Central memory CD4-positive, alpha-beta T cell (primary cell): ENCODE data around the gene MOB3A.

Source experiments
- DNase-seq: peaks from one replicate; pipeline ENCODE4 v3.0.0; 2022

The MOB3A gene

DNA sequence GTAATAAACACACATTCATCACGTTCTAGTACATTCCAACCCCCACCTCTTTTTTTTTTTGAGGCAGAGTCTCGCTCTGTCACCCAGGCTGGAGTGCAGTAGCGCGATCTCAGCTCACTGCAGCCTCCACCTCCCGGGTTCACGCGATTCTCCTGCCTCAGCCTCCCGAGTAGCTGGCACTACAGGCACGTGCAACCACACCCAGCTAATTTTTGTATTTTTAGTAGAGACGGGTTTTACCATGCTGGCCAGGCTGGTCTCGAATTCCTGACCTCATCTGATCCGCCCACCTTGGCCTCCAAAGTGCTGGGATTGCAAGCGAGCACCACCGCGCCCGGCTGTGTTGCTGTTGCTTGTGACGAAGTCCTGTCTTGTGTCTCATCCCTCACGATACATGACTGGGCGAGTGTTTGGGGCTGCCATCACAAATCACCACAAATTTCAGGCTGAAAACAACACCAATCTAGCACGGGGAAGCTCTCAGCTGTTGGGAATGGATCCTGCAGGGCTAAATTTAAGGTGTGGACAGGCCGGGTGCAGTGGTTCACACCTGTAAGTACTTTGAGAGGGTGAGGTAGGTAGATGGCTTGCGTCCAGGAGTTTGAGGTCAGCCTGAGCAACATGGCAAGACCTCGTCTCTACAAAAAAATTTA is 15.7 kb downstream of the MOB3A start:
- DNase-seq = no peak

DNA sequence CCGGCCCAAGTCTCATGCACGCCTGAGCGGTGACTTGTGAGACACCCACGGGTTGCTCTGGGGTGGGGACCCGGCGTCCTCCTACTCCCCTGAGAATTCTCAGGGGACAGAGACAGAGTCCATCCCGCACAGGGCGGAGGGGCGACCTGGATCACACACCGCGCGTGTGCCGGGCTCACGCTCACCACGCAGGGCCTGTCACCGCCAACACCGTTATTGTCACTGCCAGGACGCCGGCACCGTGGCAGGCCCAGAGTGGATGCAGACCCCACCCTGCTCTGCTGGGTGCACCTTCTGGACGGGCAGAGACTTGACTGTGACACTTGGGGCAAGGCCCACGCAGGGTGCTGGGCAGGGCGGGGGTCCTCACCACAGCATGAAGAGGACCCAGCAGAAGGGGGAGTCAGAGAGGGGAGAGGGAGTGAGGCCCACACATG is 16.2 kb downstream of the MOB3A start:
- DNase-seq = no peak

DNA sequence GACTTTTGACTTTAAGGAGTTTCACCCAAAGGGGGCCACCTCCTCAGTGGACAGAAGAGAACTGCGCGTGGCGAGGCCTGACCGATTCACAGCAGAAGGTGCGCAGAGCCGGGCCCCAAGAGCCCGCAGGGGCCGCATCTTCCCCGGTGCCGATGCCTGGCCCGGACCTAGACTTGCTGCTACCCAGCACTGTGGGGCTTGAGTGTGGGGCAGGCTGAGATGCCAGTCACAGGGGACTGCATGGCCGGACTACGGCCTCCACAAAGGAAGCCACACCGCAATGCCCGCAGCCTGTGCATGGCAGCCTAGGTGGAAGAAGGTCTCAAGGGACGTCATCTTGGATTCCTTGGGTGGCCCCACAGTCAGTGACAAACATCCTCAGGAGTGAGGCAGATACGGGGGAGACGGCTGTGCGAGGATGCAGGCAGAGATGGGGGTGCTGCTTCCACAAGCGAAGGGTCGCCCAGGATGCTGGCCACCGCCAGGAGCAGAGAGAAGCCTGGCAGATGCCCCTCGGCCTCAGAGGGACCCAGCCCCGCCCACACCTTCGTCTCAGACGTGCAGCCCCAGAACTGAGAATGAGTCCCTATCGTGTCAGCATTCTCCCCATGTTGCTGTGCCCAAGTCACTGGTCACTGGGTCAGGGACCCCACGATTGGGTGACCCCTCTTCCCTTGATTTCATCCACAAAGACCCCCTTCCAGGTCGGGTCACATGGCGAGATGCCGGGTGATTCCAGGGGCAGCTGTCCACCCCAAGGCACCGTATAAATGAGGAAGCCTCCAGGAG is 16.9 kb downstream of the MOB3A start:
- DNase-seq = no peak

GRCh38 chr19:2077833-2078619 is 18.1 kb downstream of the MOB3A start:
- DNase-seq = no peak

DNA sequence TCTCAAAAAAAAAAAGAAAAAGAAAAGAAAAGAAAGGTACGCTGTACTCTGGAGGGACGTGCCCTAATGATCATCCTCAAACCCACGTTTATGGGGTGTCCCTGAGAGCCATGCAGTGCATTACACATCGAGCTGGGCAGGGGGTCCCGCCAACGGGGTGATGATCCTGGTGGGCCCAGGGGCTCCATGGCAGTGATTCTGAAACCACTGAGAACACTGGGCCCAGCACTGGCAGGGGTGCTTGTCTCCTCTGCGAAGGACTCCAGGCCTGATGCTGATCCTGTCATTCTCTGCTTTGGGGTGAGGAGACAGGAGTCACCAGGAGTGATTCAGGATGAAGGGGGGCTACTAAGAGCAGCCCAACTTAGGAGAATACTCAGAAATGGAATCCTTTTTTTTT is 18.7 kb downstream of the MOB3A start:
- no peak for DNase-seq

GRCh38 chr19:2076526-2076944 is 19.6 kb downstream of the MOB3A start:
- no peak for DNase-seq

GRCh38 chr19:2072757-2073551 is 23.2 kb downstream of the MOB3A start:
- DNase-seq = no peak

GRCh38 chr19:2070986-2071673 is 25.0 kb downstream of the MOB3A start:
- DNase-seq = no peak

- DNase-seq = no peak
Measured at GRCh38 chr19:2070436-2070827, 25.7 kb downstream of the MOB3A start.

GRCh38 chr19:2064788-2065524 is 31.2 kb downstream of the MOB3A start:
- DNase-seq = no peak

GRCh38 chr19:2064395-2064787 is 31.7 kb downstream of the MOB3A start:
- no peak for DNase-seq

DNA sequence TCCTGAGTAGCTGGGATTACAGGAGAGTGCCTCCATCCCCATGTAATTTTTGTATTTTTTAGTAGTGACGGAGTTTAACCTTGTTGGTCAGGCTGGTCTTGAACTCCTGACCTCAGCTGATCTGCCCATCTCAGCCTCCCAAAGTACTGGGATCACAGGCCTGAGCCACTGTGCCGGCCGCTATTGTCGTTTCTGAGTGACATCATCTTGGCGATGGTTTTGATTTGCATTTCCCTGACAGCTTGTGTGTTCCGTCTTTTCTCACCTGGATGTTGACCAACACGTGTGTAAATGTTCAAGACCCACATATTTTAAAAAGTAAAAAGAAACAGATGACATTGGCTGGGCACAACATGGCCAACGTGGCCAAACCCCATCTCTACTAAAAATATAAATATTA is 32.3 kb downstream of the MOB3A start:
- DNase-seq = no peak

DNA sequence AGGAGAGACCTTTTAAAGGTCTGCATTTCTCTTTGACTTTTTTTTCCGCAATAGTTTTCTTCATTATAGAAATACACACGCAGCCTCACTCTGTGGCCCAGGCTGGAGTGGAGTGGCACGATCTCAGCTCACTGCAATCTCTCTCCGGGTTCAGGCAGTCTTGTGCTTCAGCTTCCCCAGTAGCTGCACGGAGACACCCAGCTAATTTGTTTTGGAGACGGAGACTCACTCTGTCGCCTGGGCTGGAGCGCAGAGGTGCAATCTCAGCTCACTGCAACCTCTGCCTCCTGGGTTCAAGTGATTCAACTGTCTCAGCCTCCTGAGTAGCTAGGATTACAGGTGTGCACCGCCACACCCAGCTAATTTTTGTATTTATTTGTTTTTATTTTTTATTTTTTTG is 33.4 kb downstream of the MOB3A start:
- DNase-seq = no peak

DNA sequence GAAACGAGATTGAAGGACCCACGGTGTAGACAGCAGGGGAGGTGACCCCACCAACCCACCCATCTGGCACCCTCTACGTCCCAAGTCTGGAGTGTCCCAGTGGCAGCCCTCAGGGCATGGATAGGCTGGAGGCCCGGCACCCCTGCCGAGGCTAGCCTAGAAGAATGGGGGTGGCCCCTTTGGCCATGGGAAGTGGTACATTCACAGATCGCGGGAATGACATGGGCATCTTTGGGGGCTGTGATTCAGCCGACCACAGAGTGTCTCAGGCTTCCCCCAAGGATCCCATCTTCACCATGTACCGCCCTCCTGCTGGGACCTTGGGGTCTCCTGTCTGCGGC is 33.8 kb downstream of the MOB3A start:
- DNase-seq = no peak

- DNase-seq = peak; percentile 99
Measured at GRCh38 chr19:2061495-2062388, 34.4 kb downstream of the MOB3A start.

- DNase-seq = no peak
Measured at GRCh38 chr19:2060884-2061494, 35.1 kb downstream of the MOB3A start.

- DNase-seq = no peak
Measured at GRCh38 chr19:2059422-2060201, 36.5 kb downstream of the MOB3A start.

DNA sequence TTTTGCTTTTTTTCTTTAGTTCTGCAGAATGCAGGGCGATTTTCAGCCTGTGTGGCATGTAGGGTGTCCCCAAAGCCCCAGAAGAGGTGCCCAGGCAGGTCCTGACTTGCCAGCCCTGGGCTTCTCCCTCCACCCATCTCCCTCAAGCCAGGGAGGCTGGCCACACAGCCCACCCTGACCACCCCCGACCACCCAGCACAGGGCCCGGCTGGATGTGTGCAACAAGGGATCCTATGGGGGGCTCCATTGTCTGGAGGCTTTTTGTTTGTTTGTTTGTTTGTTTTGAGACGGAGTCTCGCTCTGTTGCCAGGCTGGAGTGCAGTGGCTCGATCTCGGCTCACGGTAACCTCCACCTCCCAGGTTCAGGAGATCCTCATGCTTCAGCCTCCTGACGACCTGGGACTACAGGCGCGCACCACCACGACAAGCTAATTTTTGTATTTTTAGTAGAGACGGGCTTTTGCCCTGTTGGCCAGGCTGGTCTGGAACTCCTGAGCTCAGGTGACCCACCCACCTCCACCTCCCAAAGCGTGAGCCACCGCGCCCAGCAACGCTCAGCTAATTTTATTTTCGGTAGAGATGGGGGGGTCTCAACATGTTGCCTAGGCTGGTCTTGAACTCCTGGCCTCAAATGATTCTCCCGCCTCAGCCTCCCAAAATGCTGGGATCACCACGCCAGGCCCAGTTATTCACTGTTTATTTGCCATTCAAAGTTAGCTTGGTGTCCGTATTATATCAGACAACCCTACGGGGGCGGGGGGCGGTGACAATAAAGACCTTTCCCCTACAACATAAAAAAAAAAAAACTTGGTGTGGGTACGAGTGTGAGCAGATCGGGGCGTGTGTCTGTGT is 37.3 kb downstream of the MOB3A start:
- DNase-seq = no peak
